ENCODE measurements around the gene OSBPL5.

GRCh38 chr11:3123761-3124733, 41.1 kb downstream of the OSBPL5 start:
- TF ChIP-seq POLR2A (IDR thresholded peaks at IDR 0.05) (no peak), CTCF (IDR thresholded peaks at IDR 0.05) (no peak)

Data from heart left ventricle (tissue), 13 donors.